Measurements from ENCODE around the gene IL21.

Gene IL21

DNA sequence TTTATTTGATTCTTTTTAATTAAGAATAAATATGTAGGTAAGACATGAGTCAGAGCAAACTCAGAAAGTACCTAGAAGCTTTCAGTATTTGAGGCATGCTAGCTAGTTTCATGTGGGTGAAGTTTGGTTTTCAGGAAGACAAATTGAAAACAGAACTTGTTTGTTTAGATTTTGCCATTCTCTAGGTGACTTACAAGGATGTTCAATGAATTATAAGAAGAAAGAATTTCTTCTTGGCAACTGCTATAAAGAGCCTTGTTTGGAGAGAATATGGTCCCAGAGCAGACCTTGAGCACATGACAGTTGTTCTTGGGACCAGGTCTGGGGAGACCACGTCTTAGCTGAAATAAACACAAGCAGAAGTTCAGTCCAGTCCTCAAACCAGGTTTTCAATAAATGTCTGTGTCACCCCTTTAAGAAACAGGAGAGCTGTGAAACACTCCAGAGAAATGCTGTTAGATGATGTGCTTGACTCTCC is 38.0 kb upstream of the IL21 start:
- no peak for TF ChIP-seq FOXM1 (IDR thresholded peaks at IDR 0.05; ENCODE audit: borderline replicate concordance, low read depth)
- TF ChIP-seq YY1 (IDR thresholded peaks at IDR 0.05; ENCODE audit: low read depth): no peak
- TF ChIP-seq ZBTB7A (IDR thresholded peaks at IDR 0.05; ENCODE audit: low read depth): no peak
- TF ChIP-seq, protein P1, sequence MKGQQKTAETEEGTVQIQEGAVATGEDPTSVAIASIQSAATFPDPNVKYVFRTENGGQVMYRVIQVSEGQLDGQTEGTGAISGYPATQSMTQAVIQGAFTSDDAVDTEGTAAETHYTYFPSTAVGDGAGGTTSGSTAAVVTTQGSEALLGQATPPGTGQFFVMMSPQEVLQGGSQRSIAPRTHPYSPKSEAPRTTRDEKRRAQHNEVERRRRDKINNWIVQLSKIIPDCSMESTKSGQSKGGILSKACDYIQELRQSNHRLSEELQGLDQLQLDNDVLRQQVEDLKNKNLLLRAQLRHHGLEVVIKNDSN (IDR thresholded peaks at IDR 0.05): no peak
- no peak for TF ChIP-seq RAD21 (IDR thresholded peaks at IDR 0.05; ENCODE audit: low read depth)
- TF ChIP-seq EGR1 (IDR thresholded peaks at IDR 0.05): no peak
- no peak for TF ChIP-seq TEAD4 (IDR thresholded peaks at IDR 0.05)
- TF ChIP-seq TCF12 (IDR thresholded peaks at IDR 0.05; ENCODE audit: low read depth): no peak
- no peak for TF ChIP-seq CEBPB (IDR thresholded peaks at IDR 0.05)
- no peak for TF ChIP-seq EP300 (IDR thresholded peaks at IDR 0.05; ENCODE audit: borderline replicate concordance)
- no peak for TF ChIP-seq CREB1 (IDR thresholded peaks at IDR 0.05; ENCODE audit: low read depth)
- TF ChIP-seq, protein P2, sequence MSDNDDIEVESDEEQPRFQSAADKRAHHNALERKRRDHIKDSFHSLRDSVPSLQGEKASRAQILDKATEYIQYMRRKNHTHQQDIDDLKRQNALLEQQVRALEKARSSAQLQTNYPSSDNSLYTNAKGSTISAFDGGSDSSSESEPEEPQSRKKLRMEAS (IDR thresholded peaks at IDR 0.05): no peak
- no peak for TF ChIP-seq NFIC (IDR thresholded peaks at IDR 0.05)

DNA sequence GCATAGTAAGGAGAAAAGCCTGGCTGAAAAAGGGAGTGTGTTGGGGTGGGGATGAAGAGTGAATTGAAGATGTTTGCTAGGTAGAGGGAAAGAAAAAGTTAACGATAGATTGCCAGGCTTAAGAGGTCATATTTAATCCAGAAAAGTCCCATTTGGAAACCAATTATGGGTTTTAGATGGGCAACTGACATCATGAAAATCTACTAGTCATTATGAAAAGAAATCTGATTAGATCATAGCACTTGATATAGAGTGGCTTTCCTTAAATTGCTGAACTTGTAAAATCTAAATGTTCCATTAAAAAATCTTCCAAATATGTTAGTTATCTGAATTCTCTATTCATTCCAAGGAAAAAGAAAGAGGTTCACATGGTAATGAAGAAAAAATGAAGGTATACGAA is 37.5 kb upstream of the IL21 start:
- TF ChIP-seq TCF12 (IDR thresholded peaks at IDR 0.05; ENCODE audit: low read depth) (no peak), TAF1 (IDR thresholded peaks at IDR 0.05; ENCODE audit: low read depth) (no peak), CREB1 (IDR thresholded peaks at IDR 0.05; ENCODE audit: low read depth) (no peak), ZBTB7A (IDR thresholded peaks at IDR 0.05; ENCODE audit: low read depth) (no peak), NFIC (IDR thresholded peaks at IDR 0.05) (no peak), EGR1 (IDR thresholded peaks at IDR 0.05) (no peak), CEBPB (IDR thresholded peaks at IDR 0.05) (no peak), RAD21 (IDR thresholded peaks at IDR 0.05; ENCODE audit: low read depth) (no peak), TEAD4 (IDR thresholded peaks at IDR 0.05) (no peak), YY1 (IDR thresholded peaks at IDR 0.05; ENCODE audit: low read depth) (no peak), FOXM1 (IDR thresholded peaks at IDR 0.05; ENCODE audit: borderline replicate concordance, low read depth) (no peak), EP300 (IDR thresholded peaks at IDR 0.05; ENCODE audit: borderline replicate concordance) (no peak)
- TF ChIP-seq, protein P3, sequence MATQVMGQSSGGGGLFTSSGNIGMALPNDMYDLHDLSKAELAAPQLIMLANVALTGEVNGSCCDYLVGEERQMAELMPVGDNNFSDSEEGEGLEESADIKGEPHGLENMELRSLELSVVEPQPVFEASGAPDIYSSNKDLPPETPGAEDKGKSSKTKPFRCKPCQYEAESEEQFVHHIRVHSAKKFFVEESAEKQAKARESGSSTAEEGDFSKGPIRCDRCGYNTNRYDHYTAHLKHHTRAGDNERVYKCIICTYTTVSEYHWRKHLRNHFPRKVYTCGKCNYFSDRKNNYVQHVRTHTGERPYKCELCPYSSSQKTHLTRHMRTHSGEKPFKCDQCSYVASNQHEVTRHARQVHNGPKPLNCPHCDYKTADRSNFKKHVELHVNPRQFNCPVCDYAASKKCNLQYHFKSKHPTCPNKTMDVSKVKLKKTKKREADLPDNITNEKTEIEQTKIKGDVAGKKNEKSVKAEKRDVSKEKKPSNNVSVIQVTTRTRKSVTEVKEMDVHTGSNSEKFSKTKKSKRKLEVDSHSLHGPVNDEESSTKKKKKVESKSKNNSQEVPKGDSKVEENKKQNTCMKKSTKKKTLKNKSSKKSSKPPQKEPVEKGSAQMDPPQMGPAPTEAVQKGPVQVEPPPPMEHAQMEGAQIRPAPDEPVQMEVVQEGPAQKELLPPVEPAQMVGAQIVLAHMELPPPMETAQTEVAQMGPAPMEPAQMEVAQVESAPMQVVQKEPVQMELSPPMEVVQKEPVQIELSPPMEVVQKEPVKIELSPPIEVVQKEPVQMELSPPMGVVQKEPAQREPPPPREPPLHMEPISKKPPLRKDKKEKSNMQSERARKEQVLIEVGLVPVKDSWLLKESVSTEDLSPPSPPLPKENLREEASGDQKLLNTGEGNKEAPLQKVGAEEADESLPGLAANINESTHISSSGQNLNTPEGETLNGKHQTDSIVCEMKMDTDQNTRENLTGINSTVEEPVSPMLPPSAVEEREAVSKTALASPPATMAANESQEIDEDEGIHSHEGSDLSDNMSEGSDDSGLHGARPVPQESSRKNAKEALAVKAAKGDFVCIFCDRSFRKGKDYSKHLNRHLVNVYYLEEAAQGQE (IDR thresholded peaks at IDR 0.05; ENCODE audit: low read depth): no peak
- TF ChIP-seq, protein P1 (IDR thresholded peaks at IDR 0.05): no peak
- TF ChIP-seq, protein P2 (IDR thresholded peaks at IDR 0.05): no peak

DNA sequence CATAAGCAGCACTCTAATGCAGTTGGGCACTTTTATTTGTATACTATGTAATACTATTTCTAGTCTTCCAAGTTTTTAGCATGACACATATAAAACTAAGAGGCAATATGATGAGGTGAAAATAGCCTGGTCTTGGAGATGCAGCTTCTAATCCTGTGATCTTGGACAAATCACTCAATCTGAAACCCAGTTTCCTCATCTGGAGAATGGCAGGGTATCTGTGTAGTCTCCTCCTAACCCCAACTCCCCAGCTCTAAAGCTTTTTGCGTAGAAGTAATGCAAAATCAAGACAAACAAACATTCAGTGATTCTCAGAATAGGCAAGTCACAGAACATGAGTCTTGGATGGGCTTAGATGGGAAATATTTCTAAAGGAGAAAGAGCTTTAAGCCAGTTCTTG is 36.7 kb upstream of the IL21 start:
- TF ChIP-seq, protein P3 (IDR thresholded peaks at IDR 0.05; ENCODE audit: low read depth): no peak
- TF ChIP-seq TEAD4 (IDR thresholded peaks at IDR 0.05): no peak
- TF ChIP-seq, protein P2 (IDR thresholded peaks at IDR 0.05): no peak
- no peak for TF ChIP-seq NFIC (IDR thresholded peaks at IDR 0.05)
- TF ChIP-seq CEBPB (IDR thresholded peaks at IDR 0.05): no peak
- no peak for TF ChIP-seq EGR1 (IDR thresholded peaks at IDR 0.05)

DNA sequence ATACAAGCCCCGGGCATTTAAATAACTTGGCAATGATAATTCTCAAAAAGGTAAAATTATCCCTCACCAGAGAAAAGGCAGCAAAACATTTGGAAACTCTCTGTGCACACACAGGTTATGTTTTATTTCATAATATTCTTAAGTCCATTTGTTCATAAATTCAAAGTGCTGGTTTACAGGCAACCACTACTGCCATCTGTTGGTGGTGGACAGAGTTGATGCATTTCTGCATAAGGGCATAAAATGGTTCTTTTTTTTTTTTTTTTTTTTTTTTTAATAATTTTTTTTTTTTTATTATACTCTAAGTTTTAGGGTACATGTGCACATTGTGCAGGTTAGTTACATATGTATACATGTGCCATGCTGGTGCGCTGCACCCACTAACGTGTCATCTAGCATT is 31.5 kb upstream of the IL21 start:
- peak; percentile 50 for TF ChIP-seq RAD21 (IDR thresholded peaks at IDR 0.05; ENCODE audit: low read depth)
- no peak for TF ChIP-seq TEAD4 (IDR thresholded peaks at IDR 0.05)
- TF ChIP-seq YY1 (IDR thresholded peaks at IDR 0.05; ENCODE audit: low read depth): no peak

DNA sequence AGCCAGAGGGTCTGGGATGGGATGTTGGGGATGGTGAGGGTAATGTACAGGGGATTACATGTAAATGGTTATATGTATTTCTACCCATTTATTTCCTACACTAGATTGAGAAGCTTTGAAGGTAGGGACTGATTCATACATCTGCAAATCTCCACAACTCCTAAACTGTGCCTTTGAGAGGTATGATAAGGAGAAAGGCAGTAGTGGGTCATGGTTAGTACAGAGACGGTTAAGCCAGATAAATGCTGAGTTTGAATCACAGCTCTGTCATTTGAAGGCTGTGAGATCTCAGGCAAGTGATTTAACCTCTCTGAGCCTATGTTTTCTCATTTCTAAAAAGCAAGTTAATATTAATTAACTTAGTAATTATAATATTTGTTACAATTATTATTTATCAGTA is 29.3 kb upstream of the IL21 start:
- TF ChIP-seq EP300 (IDR thresholded peaks at IDR 0.05; ENCODE audit: borderline replicate concordance) (no peak), TCF12 (IDR thresholded peaks at IDR 0.05; ENCODE audit: low read depth) (no peak), TAF1 (IDR thresholded peaks at IDR 0.05; ENCODE audit: low read depth) (no peak), ZBTB7A (IDR thresholded peaks at IDR 0.05; ENCODE audit: low read depth) (no peak), YY1 (IDR thresholded peaks at IDR 0.05; ENCODE audit: low read depth) (no peak), NFIC (IDR thresholded peaks at IDR 0.05) (no peak), RAD21 (IDR thresholded peaks at IDR 0.05; ENCODE audit: low read depth) (no peak), CREB1 (IDR thresholded peaks at IDR 0.05; ENCODE audit: low read depth) (no peak), CEBPB (IDR thresholded peaks at IDR 0.05) (no peak), FOXM1 (IDR thresholded peaks at IDR 0.05; ENCODE audit: borderline replicate concordance, low read depth) (no peak), EGR1 (IDR thresholded peaks at IDR 0.05) (no peak), TEAD4 (IDR thresholded peaks at IDR 0.05) (no peak)
- TF ChIP-seq, protein P1 (IDR thresholded peaks at IDR 0.05): no peak
- TF ChIP-seq, protein P2 (IDR thresholded peaks at IDR 0.05): no peak
- TF ChIP-seq, protein P3 (IDR thresholded peaks at IDR 0.05; ENCODE audit: low read depth): no peak
